Loucy (cell line): ENCODE data around the gene THAP4.

ENCODE experiments used
- H2AFZ ChIP-seq: fragments of 200-600 bp; sonication (generic); 2 replicates; pipeline ENCODE4 v1.6.0; 2016; ENCODE audit warnings: antibody characterized with exemption, mild to moderate bottlenecking, low read length, moderate library complexity
- H3F3A ChIP-seq: fragments of 200-600 bp; 2 replicates; pipeline ENCODE4 v1.6.0; 2016; ENCODE audit warnings: antibody characterized with exemption, low read depth, mild to moderate bottlenecking
- H3K27me3 ChIP-seq: fragments of 200-600 bp; sonication (generic); 2 replicates; pipeline ENCODE4 v1.6.1; 2014; ENCODE audit warnings: low read length, mild to moderate bottlenecking; ENCODE audit not compliant: insufficient read depth, poor library complexity, severe bottlenecking
- H3K36me3 ChIP-seq: fragments of 200-600 bp; sonication (generic); 2 replicates; pipeline ENCODE4 v1.6.1; 2016; ENCODE audit warnings: low read length; ENCODE audit not compliant: insufficient read depth
- H3K4me1 ChIP-seq: fragments of 200-600 bp; sonication (generic); 2 replicates; pipeline ENCODE4 v1.5.1; 2014; ENCODE audit warnings: low read length, mild to moderate bottlenecking; ENCODE audit not compliant: insufficient read depth, poor library complexity, severe bottlenecking
- H3K4me2 ChIP-seq: fragments of 200-600 bp; sonication (generic); 2 replicates; pipeline ENCODE4 v1.6.0; 2014; ENCODE audit warnings: antibody characterized with exemption, low read length, low read depth, mild to moderate bottlenecking; ENCODE audit not compliant: poor library complexity, severe bottlenecking
- H3K4me3 ChIP-seq: fragments of 200-600 bp; sonication (generic); 2 replicates; pipeline ENCODE4 v1.5.1; 2014; ENCODE audit warnings: low read length, mild to moderate bottlenecking, mixed read lengths; ENCODE audit not compliant: poor library complexity, severe bottlenecking
- H3K79me2 ChIP-seq: fragments of 200-600 bp; sonication (generic); 2 replicates; pipeline ENCODE4 v1.6.1; 2014; ENCODE audit warnings: low read length; ENCODE audit not compliant: insufficient read depth
- H3K9ac ChIP-seq: fragments of 200-600 bp; sonication (generic); 2 replicates; pipeline ENCODE4 v1.6.0; 2014; ENCODE audit warnings: mild to moderate bottlenecking, low read depth, low read length, moderate library complexity; ENCODE audit not compliant: poor library complexity, severe bottlenecking
- H3K9me2 ChIP-seq: fragments of 200-600 bp; sonication (generic); replicated peaks from 2 replicates; pipeline ENCODE4 v1.6.1; 2016; ENCODE audit warnings: low read depth, low read length, mixed read lengths
- H3K9me3 ChIP-seq: fragments of 200-600 bp; sonication (generic); 2 replicates; pipeline ENCODE4 v1.6.1; 2014; ENCODE audit warnings: mild to moderate bottlenecking, antibody characterized with exemption, low read length, low read depth; ENCODE audit not compliant: insufficient read depth
- H4K20me1 ChIP-seq: fragments of 200-600 bp; sonication (generic); 2 replicates; pipeline ENCODE4 v1.6.0; 2014; ENCODE audit warnings: antibody characterized with exemption, low read length, mild to moderate bottlenecking; ENCODE audit not compliant: insufficient read depth, poor library complexity, severe bottlenecking
- CTCF ChIP-seq: fragments of 200-600 bp; sonication (generic); conservative IDR thresholded peaks from 2 replicates; pipeline ENCODE4 v1.5.1; 2014; ENCODE audit warnings: mild to moderate bottlenecking, antibody characterized with exemption, low read length
- EZH2phosphoT487 ChIP-seq: fragments of 200-600 bp; IDR thresholded peaks from 2 replicates; pipeline ENCODE4 v1.6.1; 2018; ENCODE audit warnings: antibody characterized with exemption, mild to moderate bottlenecking, moderate library complexity, borderline replicate concordance

THAP4 gene

GRCh38 chr2:241637018-241637794 lies at the start of gene THAP4, which contains the start of gene ATG4B:
TSS of gene THAP4 (minus strand) at chr2:241637158. CDS start at chr2:241637017, 141 bp downstream.
TSS of gene ATG4B (plus strand) at chr2:241637693. CDS start at chr2:241637715, 22 bp downstream.
- no peaks in the 10 kb centered on the region for H3K9me2 ChIP-seq
- no peaks in the 10 kb centered on the region for H3F3A ChIP-seq
- peaks cover 46% of the 10 kb centered on the region for H4K20me1 ChIP-seq
- no peaks in the 10 kb centered on the region for H3K27me3 ChIP-seq
- peaks cover 70% of the 10 kb centered on the region for H3K79me2 ChIP-seq
- H3K4me1 ChIP-seq, result peaks cover 37% of the 10 kb centered on the region
- peak within 1 kb of the TSS; percentile 92 for H2AFZ ChIP-seq
- H3K36me3 ChIP-seq, result peaks cover 3% of the 10 kb centered on the region; the same call in 1 of the 2 replicates
- peak within 1 kb of the TSS; percentile 85 for H3K4me3 ChIP-seq
- peak within 1 kb of the TSS; percentile 97 for H3K4me2 ChIP-seq
- TF ChIP-seq EZH2phosphoT487 (no peak), CTCF (no peak)
- H3K9me3 ChIP-seq, result no peaks in the 10 kb centered on the region
- peak within 1 kb of the TSS; percentile 72 for H3K9ac ChIP-seq

- no peaks in the 10 kb centered on the region for H3F3A ChIP-seq
Measured at GRCh38 chr2:241686324-241686649, 49.3 kb upstream of the THAP4 start.

GRCh38 chr2:241680827-241681599 lies 44.1 kb upstream of the THAP4 start:
- Histone ChIP-seq H3K9me3 (no peaks in the 10 kb centered on the region), H4K20me1 (no peaks in the 10 kb centered on the region), H3K9me2 (no peaks in the 10 kb centered on the region), H3K27me3 (no peaks in the 10 kb centered on the region), H3K4me1 (peaks cover 7% of the 10 kb centered on the region), H2AFZ (no peak overlapping the region), H3F3A (no peaks in the 10 kb centered on the region), H3K79me2 (peaks cover 37% of the 10 kb centered on the region), H3K4me3 (no peak overlapping the region), H3K4me2 (no peak overlapping the region), H3K36me3 (peaks cover 32% of the 10 kb centered on the region; the same call in 1 of the 2 replicates), H3K9ac (no peak overlapping the region)
- no peak for TF ChIP-seq CTCF
- TF ChIP-seq EZH2phosphoT487, result no peak

More at GRCh38 chr2:241686324-241686649, 49.3 kb upstream of the THAP4 start:
- Histone ChIP-seq H3K79me2 (peaks cover 78% of the 10 kb centered on the region), H3K4me2 (peak overlapping the region; percentile 99), H3K27me3 (no peaks in the 10 kb centered on the region), H3K9me2 (no peaks in the 10 kb centered on the region), H3K36me3 (peaks cover 3% of the 10 kb centered on the region; the same call in 1 of the 2 replicates), H4K20me1 (peaks cover 6% of the 10 kb centered on the region), H3K9ac (peak overlapping the region; percentile 95), H3K4me3 (peak overlapping the region; percentile 95), H3K4me1 (peaks cover 22% of the 10 kb centered on the region), H3K9me3 (no peaks in the 10 kb centered on the region), H2AFZ (peak overlapping the region; percentile 70)
- no peak for TF ChIP-seq EZH2phosphoT487
- no peak for TF ChIP-seq CTCF
